Measurements from ENCODE around the gene BSG.
A peak's percentile ranks its signal among the peaks of the same experiment; 100 is the strongest.

The BSG gene

DNA sequence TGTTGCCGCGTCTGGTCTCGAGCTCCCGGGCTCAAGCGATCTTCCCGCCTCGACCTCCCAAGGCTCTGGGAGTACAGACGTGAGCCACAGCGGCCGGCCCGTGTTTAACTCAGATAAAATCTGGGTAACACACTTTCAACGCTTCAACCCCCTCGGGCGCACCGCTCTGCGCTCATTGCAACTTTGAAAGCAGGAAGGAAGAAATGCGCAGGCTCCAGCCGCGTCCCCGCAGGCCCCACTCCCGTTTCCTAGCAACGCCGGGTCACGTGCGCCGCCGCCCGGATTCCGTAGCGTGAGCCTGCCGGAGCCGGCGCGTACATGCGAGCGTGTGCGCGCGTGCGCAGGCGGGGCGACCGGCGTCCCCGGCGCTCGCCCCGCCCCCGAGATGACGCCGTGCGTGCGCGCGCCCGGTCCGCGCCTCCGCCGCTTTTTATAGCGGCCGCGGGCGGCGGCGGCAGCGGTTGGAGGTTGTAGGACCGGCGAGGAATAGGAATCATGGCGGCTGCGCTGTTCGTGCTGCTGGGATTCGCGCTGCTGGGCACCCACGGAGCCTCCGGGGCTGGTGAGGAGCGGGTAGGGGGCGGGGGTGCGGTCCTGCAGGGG, at the start of gene BSG:
TSS of gene BSG (plus strand) at position 457 of the 603 bp plus-strand sequence. CDS start at position 496, 39 bp downstream.
- peak; percentile 98 for DNase-seq (ENCODE audit: low spot score)

- no peak for DNase-seq (ENCODE audit: low spot score)
Observed at GRCh38 chr19:522726-523125, 49.7 kb upstream of the BSG start.

DNA sequence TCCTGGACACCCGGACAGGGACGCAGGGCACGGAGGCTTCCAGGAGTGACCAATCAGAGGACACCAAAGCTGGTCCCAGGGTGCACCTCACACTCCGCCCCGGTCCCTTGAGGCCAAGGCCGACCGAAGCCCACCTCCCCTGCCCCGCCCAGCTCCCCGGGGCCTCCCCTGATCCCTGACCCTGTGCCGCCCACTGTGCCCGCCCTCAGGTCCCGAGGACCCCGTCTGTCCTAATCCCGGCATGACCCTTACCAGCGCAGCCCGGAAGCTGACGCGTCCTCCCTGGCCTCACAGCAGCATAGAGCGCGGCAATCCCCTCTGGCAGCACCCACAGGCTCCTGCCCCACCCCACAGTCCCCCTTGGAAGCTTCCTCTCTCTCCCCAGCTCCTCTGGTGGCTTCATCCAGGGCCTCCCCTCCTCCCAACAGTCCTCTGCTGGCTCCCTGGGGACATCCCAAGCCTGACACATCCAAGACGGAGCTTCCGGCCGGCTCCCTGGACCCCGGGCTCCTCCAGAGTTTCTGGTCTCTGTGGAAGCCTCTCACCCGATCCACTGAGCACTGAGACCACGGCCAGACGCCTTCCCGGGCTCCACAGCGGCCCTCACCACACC, 48.2 kb upstream of the BSG start:
- no peak for DNase-seq (ENCODE audit: low spot score)

- no peak for DNase-seq (ENCODE audit: low spot score)
Observed at GRCh38 chr19:525029-525428, 47.4 kb upstream of the BSG start.

DNA sequence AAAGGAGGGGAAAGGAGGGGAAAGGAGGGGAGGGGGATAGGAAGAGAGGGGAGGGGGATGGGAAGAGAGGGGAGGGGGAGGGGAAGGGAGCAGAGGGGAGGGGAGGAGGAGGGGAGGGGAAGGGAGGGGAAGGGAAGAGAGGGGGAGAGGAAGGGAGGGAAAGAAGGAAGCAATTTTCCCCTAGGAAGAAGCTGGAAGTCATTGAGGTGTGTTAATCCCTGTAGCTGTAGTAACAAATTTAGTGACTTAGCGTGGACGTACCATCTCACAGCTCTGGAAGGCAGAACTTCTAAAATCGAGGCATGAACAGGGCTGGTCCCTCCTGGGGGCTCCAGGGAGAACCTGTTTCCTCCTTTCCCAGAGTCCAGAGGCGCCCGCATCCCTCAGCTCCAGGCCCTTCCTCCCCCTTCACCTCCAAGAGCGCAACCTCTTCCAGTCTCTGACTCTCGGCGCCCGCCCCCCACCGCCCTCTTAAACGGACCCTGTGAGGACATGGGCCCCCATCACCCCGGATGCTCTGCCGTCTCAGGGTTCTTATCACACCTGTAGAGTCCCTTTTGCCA, 46.5 kb upstream of the BSG start:
- DNase-seq (ENCODE audit: low spot score): no peak

DNA sequence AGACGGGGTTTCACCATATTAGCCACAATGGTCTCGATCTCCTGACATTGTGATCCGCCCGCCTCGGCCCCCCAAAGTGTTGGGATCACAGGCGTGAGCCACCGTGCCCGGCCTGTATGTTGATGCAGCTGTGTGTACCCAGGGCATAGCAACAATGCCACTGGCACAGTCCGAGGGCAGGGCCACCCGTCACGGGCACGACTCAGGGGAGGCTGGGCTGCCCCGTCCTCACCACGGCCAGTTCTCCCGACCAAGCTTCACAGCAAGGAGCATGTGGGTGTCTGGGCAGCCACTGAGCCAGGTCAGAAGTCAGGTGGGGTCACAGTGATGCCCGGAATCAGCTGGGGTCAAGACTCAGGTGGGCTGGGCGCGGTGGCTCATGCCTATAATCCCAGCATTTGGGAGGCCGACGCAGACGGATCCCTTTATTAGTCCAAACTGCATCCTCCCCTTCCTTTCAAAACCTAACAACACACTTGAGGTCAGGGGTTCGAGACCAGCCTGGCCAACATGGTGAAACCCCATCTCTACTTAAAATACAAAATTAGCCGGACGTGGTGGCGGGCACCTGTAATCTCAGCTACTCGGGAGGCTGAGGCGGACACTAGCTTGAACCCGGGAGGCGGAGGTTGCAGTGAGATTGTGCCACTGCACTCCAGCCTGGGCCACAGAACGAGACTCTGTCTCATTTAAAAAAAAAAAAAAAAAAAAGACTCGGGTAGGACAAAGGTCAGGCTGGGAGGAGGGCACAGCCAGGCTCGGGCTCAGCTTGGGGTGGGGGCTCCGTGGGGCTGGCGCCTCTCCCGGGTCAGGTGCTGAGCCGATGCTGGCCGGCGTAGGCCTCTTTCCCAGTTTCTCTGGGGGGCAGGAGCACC, 42.0 kb upstream of the BSG start:
- DNase-seq (ENCODE audit: low spot score): no peak

DNA sequence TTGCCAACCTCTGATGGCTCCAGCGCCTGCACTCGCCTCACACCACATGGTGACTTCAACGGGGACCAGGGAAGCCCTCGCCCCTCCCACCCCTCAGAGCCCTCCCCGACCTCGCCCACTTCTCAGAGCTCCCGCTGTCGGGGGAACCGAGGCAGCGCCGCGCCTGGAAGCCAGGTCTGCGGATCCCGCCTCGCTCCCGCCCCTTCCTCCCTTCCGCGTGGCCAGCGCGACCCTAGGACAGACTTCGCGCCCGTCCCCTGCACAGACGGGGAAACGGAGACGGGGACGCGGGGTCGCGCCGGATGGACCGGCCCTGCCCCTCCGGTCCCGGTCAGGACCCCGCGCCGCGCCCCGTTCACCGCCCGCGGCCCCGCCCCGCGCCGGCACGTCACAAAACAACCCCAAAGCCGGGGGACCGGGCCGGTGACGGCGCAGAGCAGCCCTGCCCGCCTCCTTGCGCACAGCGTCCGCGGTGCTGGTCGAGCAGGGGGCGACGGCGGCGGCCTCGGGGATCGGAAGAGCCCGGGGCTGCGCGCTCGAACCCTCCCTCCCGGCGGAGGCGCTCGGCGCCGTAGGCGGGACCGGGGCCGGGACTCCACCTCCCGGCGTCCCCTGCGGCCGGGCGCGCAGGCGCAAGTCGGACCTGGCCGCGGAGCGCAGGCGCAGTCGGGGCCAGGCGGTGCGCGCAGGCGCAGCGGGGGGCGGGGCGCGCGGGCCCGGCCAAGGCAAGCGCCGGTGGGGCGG, 41.2 kb upstream of the BSG start:
- peak; percentile 85 for DNase-seq (ENCODE audit: low spot score)

DNA sequence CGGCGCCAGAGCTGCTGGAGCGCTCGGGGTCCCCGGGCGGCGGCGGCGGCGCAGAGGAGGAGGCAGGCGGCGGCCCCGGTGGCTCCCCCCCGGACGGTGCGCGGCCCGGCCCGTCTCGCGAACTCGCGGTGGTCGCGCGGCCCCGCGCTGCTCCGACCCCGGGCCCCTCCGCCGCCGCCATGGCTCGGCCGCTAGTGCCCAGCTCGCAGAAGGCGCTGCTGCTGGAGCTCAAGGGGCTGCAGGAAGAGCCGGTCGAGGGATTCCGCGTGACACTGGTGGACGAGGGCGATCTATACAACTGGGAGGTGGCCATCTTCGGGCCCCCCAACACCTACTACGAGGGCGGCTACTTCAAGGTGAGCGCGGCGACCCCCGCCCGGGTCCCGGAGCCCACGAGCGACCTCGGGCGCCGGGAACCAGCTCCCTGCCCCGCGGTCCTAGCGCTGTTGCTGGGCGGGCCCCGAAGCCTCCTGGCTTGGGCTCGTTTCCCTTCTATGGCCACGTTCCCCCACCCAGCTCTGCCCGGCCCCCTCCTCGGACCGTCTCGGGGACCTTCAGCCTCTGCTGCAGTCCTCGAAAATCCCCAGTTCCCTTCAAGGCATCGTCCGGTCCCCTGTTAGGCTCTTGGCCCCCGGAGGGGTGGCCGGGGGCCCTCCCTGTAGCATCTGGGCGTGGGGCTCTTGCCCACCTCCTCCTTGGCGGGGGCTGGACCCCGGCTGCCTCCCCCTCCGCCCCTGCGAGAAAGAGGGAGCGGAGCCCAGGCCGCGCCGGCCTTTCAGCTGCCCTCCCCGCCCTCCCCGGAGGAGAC, 40.4 kb upstream of the BSG start, which contains the start of gene CDC34:
TSS of gene CDC34 (plus strand) at position 8 of the 808 bp plus-strand sequence. CDS start at position 180, 172 bp downstream.
- no peak for DNase-seq (ENCODE audit: low spot score)

DNA sequence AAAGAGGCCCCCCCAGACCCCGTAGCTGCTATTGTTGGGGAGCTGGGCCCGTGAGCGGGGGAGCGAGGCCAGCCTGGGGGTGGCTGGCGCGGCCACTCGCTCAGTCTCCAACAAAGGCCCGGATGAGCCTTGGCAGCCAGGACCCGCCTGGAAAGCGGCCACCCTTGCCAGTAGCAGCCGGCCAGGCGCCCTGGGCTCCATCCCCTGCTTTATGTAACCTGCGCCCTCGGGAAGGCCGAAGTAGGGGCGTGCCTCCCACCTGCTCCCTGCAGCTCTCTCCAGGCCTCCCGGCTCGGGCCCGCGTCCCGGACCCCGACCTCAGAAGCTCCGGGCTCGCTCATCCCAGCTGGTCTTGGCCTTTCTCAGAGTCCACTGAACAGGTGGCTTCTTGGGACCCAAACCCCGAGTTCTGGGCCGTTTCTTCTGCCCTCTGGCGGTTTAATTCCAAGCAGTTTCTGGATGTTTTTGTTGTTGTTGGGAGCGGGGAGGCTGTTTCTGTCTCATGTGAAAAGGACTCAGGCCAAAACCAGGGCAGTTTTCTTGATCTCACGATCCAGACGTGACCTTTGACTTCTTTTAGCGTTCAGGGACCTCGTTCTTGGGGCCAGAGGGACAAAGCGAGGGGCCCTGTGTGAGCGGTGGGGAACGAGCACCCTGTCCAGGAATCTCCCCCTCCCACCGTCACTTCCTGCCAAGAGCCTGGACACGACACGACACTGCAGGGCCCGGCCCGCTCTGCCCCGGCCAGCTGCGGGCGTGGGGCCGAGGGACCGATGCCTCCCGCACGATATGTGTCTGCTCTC, 39.6 kb upstream of the BSG start:
- DNase-seq (ENCODE audit: low spot score): peak; percentile 49

DNA sequence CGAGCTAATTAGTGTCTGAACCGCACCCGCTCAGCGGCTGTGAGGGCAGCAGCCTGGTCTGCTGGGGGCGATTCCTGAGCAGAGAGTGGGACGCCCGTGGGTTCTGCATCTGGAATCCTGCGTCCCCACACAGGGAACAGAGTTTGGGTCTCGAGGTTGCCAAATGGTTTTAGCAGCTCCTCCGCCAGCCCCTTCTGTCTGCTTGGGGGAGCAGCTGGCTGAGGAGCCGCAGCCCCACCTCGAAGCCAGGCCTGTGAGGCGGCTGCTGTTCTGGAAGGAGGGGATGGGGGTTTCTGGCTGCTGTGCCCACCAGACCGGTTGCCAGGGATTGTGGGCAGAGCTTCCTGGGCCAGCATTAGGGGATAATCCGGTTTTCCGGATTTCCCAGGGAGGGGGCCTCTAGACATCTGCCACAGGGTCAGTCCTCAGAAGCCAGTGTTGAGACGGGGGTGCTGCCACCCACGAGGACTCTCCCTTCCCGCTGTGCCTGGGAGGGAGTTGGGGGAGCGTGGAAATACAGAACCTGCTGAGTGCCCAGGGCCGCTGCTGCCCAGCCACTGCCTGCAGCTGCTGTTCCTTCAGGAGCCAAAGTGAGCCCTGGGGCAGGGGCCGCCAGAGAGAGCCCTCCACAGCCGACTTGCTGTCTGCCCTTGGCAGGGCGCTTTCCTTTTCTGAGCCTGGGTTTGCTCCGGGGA, 38.9 kb upstream of the BSG start:
- no peak for DNase-seq (ENCODE audit: low spot score)

DNA sequence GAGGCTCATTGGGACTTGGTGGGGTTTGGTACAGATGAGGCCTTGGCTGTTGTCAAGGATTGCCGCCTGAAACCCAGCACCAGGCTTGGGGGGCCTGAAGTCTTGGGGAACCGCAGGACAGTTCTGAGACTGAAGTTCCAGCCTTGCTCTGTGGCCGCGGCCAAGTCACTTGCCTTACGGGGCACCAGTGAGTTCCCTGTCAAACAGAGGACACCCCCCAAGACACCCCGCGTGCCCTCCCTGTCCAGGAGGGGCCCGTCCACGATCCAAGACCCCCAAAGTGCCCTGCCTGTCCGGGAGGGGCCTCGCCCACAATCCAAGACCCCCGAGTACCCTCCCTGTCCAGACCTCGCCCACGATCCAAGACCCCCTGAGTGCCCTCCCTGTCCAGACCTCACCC, 38.3 kb upstream of the BSG start:
- no peak for DNase-seq (ENCODE audit: low spot score)

DNA sequence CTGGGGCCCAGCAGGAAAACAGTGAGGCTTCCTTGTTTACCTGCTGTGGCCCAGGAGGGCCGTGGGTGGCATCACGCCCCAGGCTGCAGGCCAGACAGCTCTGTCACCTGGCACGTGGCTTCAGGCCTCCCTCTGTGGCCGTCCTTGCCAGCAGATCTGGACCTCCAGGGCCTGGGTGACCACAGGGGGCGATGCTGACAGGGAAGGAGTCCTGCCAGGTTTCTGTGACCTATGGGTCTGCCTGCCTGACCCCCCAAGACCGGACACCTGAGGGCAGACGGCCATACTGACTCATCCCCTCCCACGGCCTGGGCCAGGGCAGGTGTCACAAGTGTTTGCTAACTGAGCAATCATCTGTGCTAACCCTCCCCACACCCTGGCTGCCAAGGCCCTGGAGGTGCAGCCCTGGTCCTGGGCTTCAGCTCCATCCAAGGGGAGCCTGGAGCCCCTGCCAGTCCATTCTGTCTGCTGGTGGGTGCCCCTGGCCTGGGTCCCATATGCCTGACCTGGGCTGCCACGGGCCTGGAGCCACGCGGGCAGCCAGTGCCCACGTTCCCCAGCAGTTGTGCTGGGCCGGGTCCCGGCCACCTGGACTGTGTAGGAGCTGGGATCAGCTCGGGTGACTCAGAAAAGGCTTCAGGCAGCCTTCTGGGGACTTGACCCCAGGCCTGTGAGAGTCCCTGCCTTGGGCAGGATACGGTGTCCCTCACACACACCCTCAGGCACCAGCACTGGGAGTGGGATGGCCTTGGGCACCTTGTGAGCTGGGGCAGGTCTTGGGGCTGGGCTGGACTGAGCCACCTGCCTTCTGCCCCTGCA, 37.2 kb upstream of the BSG start:
- no peak for DNase-seq (ENCODE audit: low spot score)

DNA sequence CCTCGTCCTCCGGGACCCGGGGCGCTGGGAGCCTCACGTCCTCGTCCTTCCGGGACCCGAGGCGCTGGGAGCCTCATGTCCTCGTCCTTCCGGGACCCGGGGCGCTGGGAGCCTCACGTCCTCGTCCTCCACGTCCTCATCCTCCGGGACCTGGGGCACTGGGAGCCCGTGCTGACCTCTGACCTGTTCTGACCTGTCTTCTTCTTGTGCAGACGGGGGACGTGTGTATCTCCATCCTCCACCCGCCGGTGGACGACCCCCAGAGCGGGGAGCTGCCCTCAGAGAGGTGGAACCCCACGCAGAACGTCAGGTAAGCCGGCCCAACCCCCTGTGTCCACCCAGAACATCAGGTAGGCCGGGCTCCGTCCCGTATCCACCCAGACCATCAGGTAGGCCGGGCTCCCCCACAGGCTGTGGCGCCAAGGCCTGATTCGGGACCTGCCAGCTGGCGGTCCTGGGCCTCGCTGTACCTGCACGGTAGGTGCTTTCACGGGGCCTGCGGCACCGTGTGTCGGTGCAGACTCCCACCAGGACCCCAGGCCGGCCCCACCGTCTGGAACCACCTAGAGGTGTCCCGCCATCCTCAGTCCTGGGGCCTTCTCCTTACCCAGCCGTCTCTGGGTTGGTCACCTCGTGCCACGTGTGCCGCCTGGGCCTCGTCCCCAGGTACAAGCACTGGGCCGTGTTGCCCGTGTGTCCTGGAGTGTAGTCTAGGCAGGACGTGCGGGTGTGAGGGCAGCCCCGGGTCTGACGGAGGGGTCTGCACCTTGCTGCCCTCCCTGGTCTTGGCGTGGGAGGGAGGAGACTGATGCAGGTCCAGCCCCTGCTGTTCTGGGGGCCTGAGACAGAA, 36.1 kb upstream of the BSG start:
- DNase-seq (ENCODE audit: low spot score): no peak

- no peak for DNase-seq (ENCODE audit: low spot score)
Observed at GRCh38 chr19:536881-537404, 35.5 kb upstream of the BSG start.

DNA sequence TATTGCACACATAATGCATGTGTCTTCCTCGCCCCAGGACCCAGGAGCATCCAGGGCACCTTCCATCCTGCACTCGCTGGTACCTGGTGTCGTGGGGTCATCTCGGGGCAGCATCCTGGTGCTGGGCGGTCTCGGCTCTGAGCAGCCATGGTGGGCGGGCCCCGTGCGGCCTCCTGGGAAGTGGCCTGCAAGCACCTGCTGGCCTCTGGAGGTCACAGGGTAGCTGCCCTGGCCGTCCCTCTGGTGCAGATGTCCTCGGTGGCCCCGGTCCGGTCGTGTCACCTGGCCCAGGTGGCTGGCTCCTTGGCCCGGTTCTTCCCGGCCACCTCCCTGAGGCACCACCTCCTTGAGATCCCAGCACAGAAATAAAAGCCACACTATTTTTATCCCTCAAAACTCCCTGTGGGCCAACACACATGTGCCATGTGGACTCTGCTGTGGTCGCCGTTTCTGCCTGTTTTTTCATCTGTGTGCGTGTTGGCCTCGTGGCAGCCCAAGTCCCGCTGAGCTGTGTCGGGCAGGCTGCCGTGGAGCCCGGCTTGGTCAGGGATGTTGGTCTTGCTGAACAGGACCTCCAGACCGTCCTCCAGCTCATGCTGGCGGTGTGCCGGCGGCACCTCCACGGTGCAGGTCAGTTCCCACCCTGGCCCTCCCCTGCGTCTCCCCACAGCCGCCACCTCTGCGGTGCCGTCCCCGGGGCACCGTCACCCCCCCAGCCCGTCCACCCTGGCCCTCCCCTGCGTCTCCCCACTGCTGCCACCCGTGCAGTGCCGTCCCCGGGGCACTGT, 33.6 kb upstream of the BSG start:
- DNase-seq (ENCODE audit: low spot score): no peak

DNA sequence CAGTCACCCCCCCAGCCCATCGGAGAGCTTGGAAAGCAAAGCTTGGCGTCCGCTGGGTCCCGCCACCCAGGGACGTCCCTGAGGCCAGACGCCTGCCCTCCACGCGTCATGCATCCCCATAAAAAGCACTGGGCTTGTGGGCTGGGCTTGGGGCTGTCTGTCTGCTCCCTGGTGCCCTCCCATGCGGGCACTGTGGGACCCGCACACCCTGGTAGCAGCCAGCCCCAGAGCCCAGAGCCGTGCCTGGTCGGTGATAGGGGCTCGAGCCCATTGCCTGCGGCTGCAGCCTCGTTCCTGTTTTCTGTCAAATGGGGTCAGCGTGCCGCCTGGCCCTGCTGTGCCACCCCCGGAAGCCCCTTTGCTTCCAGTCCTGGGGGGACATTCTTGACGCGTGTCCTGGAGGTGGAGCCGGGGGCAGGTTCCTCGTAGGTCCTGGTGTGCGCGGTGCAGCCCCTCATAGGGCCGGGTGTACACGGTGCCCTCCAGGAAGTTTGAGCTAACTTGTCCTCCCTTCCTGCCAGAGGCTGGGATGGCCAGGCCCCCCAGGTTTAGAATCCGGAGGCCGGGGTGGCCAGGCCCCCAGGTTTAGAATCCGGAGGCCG, 32.9 kb upstream of the BSG start:
- no peak for DNase-seq (ENCODE audit: low spot score)
